ENCODE results near the gene CAMK1D. TPM values are rescaled to one million over a fixed set of nuclear protein-coding genes. Genes with fewer than 3 reads are reported as not detected.

The CAMK1D gene
- total and polyA plus RNA-seq, 2 donors (not counting 3 experiments of a cell fraction or from before 2014, with no cell fraction given) = 0.37 to 4.2 TPM

- dilution Hi-C loops (cut with MboI; ENCODE audit: extremely low pct_ligation_motif_present, low sequenced_read_pairs) (no loop called here), intact Hi-C loops (cut with micrococcal nuclease) (no loop called here)
- FAIRE-seq (no peak), DNase-seq (ENCODE audit: low read depth, low spot score) (no peak)
- no peaks in the 10 kb centered on the region for H3K9me3 ChIP-seq (replicated peaks; ENCODE audit: control insufficient read depth, insufficient read depth, low read length)
- no peak overlapping the region for H3K4me2 ChIP-seq (ENCODE audit: insufficient read depth, low read length)
- H3K9me1 ChIP-seq (replicated peaks; ENCODE audit: control insufficient read depth, extremely low read depth, insufficient read depth, low read length) = no peaks in the 10 kb centered on the region
- ChIA-PET CTCF (interaction anchor here (1.1 to 1.4 kb wide), 3 partner anchors 9 to 18 kb away, joined by 3 read pairs; no protein-coding TSS in a partner anchor), POLR2A (no interaction called here)
- H3K27me3 ChIP-seq (ENCODE audit: control insufficient read depth in 2 of 2, insufficient read depth in 2 of 2, low read length in 2 of 2) = no peaks in the 10 kb centered on the region
- H2AFZ ChIP-seq (ENCODE audit: low read depth, low read length) = no peak overlapping the region
- TF ChIP-seq MAX (IDR thresholded peaks at IDR 0.05; ENCODE audit: insufficient read depth, insufficient read length) (no peak), FOS (IDR thresholded peaks at IDR 0.05; ENCODE audit: borderline replicate concordance, insufficient read depth, low read length) (no peak), JUN (IDR thresholded peaks at IDR 0.05; ENCODE audit: borderline replicate concordance, insufficient read depth, insufficient read length, low read depth) (no peak), MYC (IDR thresholded peaks at IDR 0.05; ENCODE audit: low read depth, low read length) (no peak), EZH2 (IDR thresholded peaks at IDR 0.05; ENCODE audit: borderline replicate concordance, low read depth, low read length, severe bottlenecking) (no peak), POLR2A (IDR thresholded peaks at IDR 0.05; ENCODE audit: low read depth, low read length) (no peak), CTCF (IDR thresholded peaks at IDR 0.05; ENCODE audit: extremely low read depth in 1 of 2, insufficient read depth in 1 of 2, low read depth in 1 of 2, low read length in 2 of 2) (no peak), GATA2 (IDR thresholded peaks at IDR 0.05; ENCODE audit: insufficient read depth, insufficient read length, low read depth, low read length) (no peak), POLR2AphosphoS5 (IDR thresholded peaks at IDR 0.05; ENCODE audit: insufficient read depth, low read depth, low read length) (no peak)
- H3K27ac ChIP-seq (ENCODE audit: insufficient read depth, low read depth, low read length) = no peak overlapping the region
- H3K4me3 ChIP-seq (replicated peaks in 1 of 3; ENCODE audit: insufficient read depth in 1 of 3, low read depth in 1 of 3, low read length in 3 of 3) = no peak overlapping the region
- BruUV-seq (replicated peaks) = no TSS peak
- no peaks in the 10 kb centered on the region for H3K36me3 ChIP-seq (ENCODE audit: control insufficient read depth in 2 of 2, extremely low read depth in 1 of 2, insufficient read depth in 2 of 2, low read length in 2 of 2)
- no peaks in the 10 kb centered on the region for H3K79me2 ChIP-seq (ENCODE audit: control insufficient read depth, insufficient read depth, low read length)
- no peaks in the 10 kb centered on the region for H4K20me1 ChIP-seq (replicated peaks; ENCODE audit: control insufficient read depth, extremely low read depth, insufficient read depth, low read length)
- no peak overlapping the region for H3K9ac ChIP-seq (replicated peaks; ENCODE audit: extremely low read depth, insufficient read depth, low read length)
- no peaks in the 10 kb centered on the region for H3K4me1 ChIP-seq (ENCODE audit: control insufficient read depth, extremely low read depth, insufficient read depth, low read length)
Measured at GRCh38 chr10:12825260-12825849, 476.0 kb downstream of the CAMK1D start.

Measured in endothelial cell of umbilical vein (primary cell).